ENCODE data around the gene CUEDC1.

Gene CUEDC1

DNA sequence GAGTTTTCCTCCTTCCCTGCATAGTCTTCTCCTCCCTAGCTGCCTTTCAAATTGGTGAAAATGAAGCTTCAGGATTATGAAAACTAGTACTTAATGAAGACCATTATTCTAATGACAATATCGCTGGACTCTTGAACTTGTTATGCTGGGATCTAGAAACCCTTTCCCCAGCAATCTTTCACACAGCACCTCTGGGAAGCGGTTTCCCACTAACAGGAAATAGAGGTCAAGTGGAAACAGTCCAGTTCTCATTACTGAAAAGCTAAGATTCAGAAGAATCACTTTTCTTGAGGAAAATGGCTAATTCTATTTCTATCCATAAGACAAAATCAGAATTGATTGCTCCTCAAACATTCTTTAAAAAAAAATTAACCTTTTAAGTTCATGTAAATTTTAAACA, 34.8 kb upstream of the CUEDC1 start:
- TF ChIP-seq, protein P1, sequence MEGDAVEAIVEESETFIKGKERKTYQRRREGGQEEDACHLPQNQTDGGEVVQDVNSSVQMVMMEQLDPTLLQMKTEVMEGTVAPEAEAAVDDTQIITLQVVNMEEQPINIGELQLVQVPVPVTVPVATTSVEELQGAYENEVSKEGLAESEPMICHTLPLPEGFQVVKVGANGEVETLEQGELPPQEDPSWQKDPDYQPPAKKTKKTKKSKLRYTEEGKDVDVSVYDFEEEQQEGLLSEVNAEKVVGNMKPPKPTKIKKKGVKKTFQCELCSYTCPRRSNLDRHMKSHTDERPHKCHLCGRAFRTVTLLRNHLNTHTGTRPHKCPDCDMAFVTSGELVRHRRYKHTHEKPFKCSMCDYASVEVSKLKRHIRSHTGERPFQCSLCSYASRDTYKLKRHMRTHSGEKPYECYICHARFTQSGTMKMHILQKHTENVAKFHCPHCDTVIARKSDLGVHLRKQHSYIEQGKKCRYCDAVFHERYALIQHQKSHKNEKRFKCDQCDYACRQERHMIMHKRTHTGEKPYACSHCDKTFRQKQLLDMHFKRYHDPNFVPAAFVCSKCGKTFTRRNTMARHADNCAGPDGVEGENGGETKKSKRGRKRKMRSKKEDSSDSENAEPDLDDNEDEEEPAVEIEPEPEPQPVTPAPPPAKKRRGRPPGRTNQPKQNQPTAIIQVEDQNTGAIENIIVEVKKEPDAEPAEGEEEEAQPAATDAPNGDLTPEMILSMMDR (conservative IDR thresholded peaks at IDR 0.05), result no peak
- H3K27ac ChIP-seq, result peak overlapping the region; percentile 98; the same call in 1 of the 2 replicates

DNA sequence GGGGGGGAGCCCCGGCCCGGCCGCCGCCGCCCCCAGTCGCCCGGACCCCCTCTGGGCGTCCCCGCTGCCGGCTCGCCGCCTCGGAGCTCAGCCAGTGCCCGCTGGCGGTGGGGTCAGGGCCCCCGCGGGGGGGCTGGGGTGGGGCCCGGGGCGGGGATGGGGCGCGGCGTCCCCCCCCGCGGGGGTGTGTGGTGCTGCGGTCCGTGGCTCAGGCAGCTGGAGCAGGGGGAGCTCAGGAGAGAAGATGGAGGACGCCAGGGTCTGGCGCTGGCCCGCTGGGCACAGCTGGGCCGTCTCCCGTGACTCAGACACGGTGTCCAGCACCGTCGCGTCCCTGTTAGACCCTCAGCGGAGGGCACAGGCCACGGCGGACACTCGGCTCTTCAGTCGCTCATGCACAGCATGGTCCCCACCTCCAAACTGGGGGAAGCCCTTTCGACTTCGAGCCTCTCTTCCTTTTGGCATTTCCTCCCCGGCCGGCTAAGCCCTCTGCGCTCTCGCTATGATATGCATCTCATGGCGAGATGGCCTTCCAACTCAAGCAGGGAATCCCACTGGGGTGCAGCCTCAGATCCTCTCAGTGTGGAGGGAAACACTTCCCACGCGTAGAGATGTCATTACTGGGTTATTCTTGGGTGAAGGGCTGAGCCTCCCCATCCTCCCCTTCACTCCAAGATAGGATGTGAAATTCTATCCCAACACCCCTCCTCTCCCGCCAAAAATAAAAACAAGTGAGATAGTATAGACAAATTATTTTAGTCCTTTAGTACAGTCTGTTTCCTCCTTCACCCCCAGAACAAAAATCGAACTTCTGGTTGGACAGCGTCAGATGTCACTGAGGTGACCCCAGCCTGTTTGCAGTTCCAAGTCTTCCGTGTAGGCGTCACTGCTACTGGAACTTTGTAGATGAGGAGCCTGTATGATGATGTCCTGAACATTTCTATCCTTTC, 33.4 kb upstream of the CUEDC1 start:
- TF ChIP-seq, protein P1 (conservative IDR thresholded peaks at IDR 0.05), result peak; percentile 18; the same call in 1 of the 2 replicates
- H3K27ac ChIP-seq, result peak overlapping the region; percentile 98

DNA sequence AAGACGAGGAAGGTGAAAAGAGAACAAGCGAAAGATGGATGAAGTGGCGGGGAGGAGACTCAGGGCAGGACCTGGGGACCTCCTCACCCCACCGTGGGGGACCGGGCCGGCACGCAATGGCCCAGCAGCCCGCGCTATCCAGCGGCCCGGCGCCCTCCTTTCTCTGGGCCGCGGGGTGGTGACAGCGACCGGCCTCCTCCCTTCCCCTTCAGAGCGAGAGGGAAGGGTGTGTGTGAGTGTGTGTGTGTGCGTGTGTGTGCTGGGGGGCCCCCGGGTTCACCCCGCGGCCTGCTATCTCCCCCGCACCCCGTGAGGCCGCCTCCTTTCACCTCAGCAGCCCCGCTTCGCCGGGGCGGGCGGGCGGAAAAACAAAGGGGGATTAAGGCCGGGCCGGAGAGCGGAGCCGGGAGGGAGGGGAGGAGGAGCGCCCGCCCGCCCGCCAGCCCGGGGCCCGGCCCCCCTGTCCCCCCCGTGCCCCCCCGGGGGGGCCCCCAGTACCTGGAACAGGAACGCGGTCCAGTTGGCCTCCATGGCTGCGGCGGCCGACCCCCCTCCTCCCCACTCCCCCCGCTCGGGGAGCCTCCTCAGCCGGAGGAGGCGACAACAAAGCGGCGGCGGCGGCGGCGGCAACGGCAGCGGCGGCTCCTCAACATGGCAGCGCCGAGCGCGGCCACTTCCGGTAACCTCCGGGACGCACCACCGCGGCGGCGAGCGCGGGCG, 32.5 kb upstream of the CUEDC1 start, which contains the start of gene VEZF1:
Gene VEZF1, minus strand, starts transcription at position 674 of the 720 bp plus-strand sequence. Its CDS starts 143 bp downstream, at position 531.
- peak within 1 kb of the TSS; percentile 98 for H3K27ac ChIP-seq
- TF ChIP-seq, protein P1 (conservative IDR thresholded peaks at IDR 0.05), result no peak

DNA sequence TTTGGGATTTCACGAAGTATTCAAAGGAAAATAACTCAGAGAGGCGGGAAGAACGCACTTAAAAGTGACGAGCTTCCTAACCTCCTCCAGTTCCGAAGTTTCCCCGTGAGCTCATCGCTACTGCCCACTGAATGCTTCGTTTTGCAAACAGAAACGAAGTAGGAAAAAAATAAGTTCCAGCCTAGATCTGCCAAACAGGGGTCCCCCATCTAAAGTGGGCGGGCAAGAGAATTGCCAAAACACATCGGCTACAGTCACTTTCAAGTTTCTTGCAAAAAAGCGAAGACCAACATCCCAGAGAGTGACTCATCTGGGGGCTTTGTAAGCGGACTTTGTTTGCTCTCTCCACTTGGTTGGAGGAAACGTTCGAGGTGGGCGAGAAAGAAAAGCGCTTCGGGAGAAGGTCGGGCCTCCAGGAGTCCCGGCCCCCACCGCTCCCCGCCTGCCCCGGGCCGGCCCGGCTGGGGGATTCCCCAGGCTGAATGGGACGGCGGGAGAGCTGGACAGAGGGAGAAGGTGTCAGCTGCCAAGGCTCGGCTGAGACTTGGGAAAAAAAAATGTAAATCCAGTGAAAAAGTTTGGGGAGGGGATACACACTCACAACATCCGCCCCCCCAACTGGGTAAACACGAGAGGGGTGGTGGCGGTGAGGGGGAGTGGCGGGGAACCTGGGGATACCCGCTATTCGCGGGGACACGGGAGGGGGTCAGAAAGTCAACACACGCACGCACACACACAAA, 31.8 kb upstream of the CUEDC1 start:
- H3K27ac ChIP-seq, result peak overlapping the region; percentile 98

DNA sequence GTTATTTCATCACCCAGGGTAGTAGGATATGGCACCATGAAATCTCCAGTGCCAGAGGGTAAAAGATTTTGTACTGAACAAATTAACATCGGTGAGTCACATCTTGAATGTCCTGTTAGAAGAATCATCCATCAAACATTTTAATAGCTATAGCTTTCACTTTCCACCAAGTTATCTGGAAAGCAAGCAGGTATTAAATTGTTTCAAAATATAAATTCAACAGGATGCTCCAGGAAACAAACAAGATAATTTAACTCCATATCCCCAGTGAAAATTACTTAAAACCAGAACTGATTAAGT, 30.4 kb upstream of the CUEDC1 start:
- no peak overlapping the region for H3K27ac ChIP-seq
- TF ChIP-seq, protein P1 (conservative IDR thresholded peaks at IDR 0.05), result no peak

More for the DNA sequence above, 31.8 kb upstream of the CUEDC1 start:
- TF ChIP-seq, protein P1 (conservative IDR thresholded peaks at IDR 0.05), result no peak

DNA sequence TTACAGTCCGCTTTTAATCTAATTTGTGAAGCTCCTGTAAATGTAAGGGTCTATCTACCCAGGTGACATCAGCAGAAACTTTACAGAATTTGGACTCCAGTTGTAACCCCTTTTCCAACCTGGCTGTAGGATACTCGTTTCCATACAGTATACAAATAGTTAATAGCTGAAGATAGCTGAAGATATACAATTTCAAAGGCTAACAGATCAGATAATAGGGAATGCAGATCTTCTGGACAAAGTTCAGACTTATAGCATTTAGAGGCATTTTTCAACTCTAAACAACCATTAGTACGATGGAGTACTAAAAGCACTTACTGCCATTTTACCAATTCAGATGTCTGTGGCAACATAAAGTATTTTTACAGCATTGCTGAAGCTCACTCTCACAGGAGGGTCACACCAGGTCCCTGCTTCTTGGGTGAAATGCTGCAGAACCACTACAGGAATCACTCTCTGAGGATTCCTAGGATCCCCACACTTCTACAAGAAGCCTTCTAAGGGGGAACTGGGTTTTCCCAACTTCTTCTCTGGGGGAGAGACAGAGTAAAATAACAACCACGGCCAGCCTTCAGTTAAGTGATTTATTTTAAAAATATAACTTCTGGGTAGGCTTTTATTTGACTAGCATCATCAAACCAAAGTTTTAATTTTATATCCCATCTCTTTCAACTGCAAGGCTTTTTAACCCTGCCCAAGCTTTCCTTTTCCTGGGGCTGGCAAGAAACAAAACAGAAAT, 29.9 kb upstream of the CUEDC1 start:
- TF ChIP-seq, protein P1 (conservative IDR thresholded peaks at IDR 0.05), result no peak
- H3K27ac ChIP-seq, result no peak overlapping the region

All from VCaP (cell line).